IMR-90 (cell line): ENCODE results near the gene N4BP2L1. TPM values are rescaled to one million over a fixed set of nuclear protein-coding genes. Genes with fewer than 3 reads are reported as not detected.

Experiments
- ATAC-seq: fragments of 200-7000 bp; cut with Tn5 transposase; 2 replicates; pipeline ENCODE4 v1.9.1; 2020; ENCODE audit warnings: low read depth, mild to moderate bottlenecking, moderate library complexity
- BruUV-seq: library from RNA; stranded (reverse); fragments of 400-500 nt; replicated peaks from 2 replicates; lab custom pipeline; 2021; lab: Mats Ljungman, UMichigan
- CTCF ChIA-PET: fragments of 300-600 bp; formaldehyde crosslinking; extraction: SDS; loops from one replicate; lab custom pipeline; 2021; ENCODE audit warnings: antibody characterized with exemption; lab: Yijun Ruan, JAX
- POLR2A ChIA-PET: fragments of 300-600 bp; sonication (Branson Sonifier 250); formaldehyde crosslinking; loops from one replicate; lab custom pipeline; 2022; ENCODE audit warnings: antibody characterized with exemption; ENCODE audit not compliant: unreplicated experiment; lab: Charles Lee
- DNase-seq: peaks from one replicate; pipeline ENCODE4 v3.0.0; 2013
- H2AFZ ChIP-seq: replicated peaks from 2 replicates; pipeline ENCODE3; 2013; ENCODE audit warnings: low read length, mild to moderate bottlenecking; ENCODE audit not compliant: poor library complexity
- H2AK5ac ChIP-seq: 2 replicates; pipeline ENCODE4 v1.6.1; 2013; ENCODE audit warnings: low read depth, low read length, inconsistent platforms
- H2AK9ac ChIP-seq: replicated peaks from 2 replicates; pipeline ENCODE3; 2013; ENCODE audit warnings: mild to moderate bottlenecking, low read depth, low read length, moderate library complexity; ENCODE audit not compliant: poor library complexity
- H2BK120ac ChIP-seq: 2 replicates; pipeline ENCODE4 v1.6.1; 2013; ENCODE audit warnings: low read depth, low read length, inconsistent platforms
- H2BK15ac ChIP-seq: 3 replicates; pipeline ENCODE4 v1.6.1; 2013; ENCODE audit warnings: low read depth, low read length, inconsistent platforms
- H2BK20ac ChIP-seq: 2 replicates; pipeline ENCODE4 v1.6.1; 2013; ENCODE audit warnings: low read depth, mild to moderate bottlenecking, inconsistent platforms, low read length, moderate library complexity
- H2BK5ac ChIP-seq: 2 replicates; pipeline ENCODE4 v1.6.1; 2013; ENCODE audit warnings: mild to moderate bottlenecking, low read depth, low read length, inconsistent platforms; ENCODE audit not compliant: poor library complexity, severe bottlenecking
- H3K14ac ChIP-seq: replicated peaks from 2 replicates; pipeline ENCODE4 v1.6.1; 2013; ENCODE audit warnings: low read depth, low read length, inconsistent platforms
- H3K18ac ChIP-seq: 2 replicates; pipeline ENCODE4 v1.6.1; 2013; ENCODE audit warnings: low read depth, low read length, control low read depth
- H3K23ac ChIP-seq: 2 replicates; pipeline ENCODE4 v1.6.1; 2013; ENCODE audit warnings: low read depth, low read length, inconsistent platforms
- H3K27ac ChIP-seq: 2 replicates; pipeline ENCODE4 v1.5.1; 2013; ENCODE audit warnings: mild to moderate bottlenecking, control low read depth, low read length; ENCODE audit not compliant: insufficient read depth
- H3K27me3 ChIP-seq: 2 replicates; pipeline ENCODE4 v1.6.1; 2013; ENCODE audit warnings: low read length; ENCODE audit not compliant: control insufficient read depth, insufficient read depth
- H3K36me3 ChIP-seq: 2 replicates; pipeline ENCODE4 v1.6.1; 2013; ENCODE audit warnings: low read length, mixed read lengths; ENCODE audit not compliant: control insufficient read depth, insufficient read depth
- H3K4ac ChIP-seq: 2 replicates; pipeline ENCODE4 v1.6.1; 2013; ENCODE audit warnings: low read depth, low read length, inconsistent platforms
- H3K4me1 ChIP-seq: 2 replicates; pipeline ENCODE4 v1.6.1; 2013; ENCODE audit warnings: low read length, mixed read lengths; ENCODE audit not compliant: control insufficient read depth, insufficient read depth
- H3K4me2 ChIP-seq: 2 replicates; pipeline ENCODE4 v1.6.1; 2013; ENCODE audit warnings: low read depth, mild to moderate bottlenecking, control low read depth, low read length, moderate library complexity
- H3K4me3 ChIP-seq: 2 replicates; pipeline ENCODE4 v1.5.1; 2013; ENCODE audit warnings: low read depth, mild to moderate bottlenecking, control low read depth, low read length, moderate library complexity; ENCODE audit not compliant: insufficient read depth
- H3K56ac ChIP-seq: 2 replicates; pipeline ENCODE4 v1.6.1; 2013; ENCODE audit warnings: low read length, inconsistent platforms; ENCODE audit not compliant: insufficient read depth; ENCODE audit errors: extremely low read depth
- H3K79me1 ChIP-seq, 2 experiments: 2 replicates each; pipeline ENCODE4 v1.6.1; 2013; ENCODE audit warnings: low read length in 2 of 2, inconsistent platforms in 1 of 2, low read depth in 1 of 2
- H3K9ac ChIP-seq: 2 replicates; pipeline ENCODE4 v1.6.1; 2013; ENCODE audit warnings: low read depth, low read length, control low read depth
- H3K9me1 ChIP-seq: 2 replicates; pipeline ENCODE4 v1.6.1; 2013; ENCODE audit warnings: low read length, inconsistent platforms; ENCODE audit not compliant: insufficient read depth
- H3K9me3 ChIP-seq: 2 replicates; pipeline ENCODE4 v1.6.1; 2013; ENCODE audit warnings: low read length; ENCODE audit not compliant: control insufficient read depth, insufficient read depth
- H4K20me1 ChIP-seq: 2 replicates; pipeline ENCODE4 v1.6.1; 2013; ENCODE audit warnings: low read length, inconsistent platforms; ENCODE audit not compliant: insufficient read depth
- H4K5ac ChIP-seq: 2 replicates; pipeline ENCODE4 v1.6.1; 2013; ENCODE audit warnings: mild to moderate bottlenecking, low read depth, low read length, control low read depth
- H4K8ac ChIP-seq, 2 experiments: 2 replicates each; pipeline ENCODE4 v1.6.1; 2013; ENCODE audit warnings: low read depth in 2 of 2, low read length in 2 of 2, control low read depth in 1 of 2, inconsistent platforms in 1 of 2
- H4K91ac ChIP-seq: 2 replicates; pipeline ENCODE4 v1.6.1; 2013; ENCODE audit warnings: low read depth, low read length, inconsistent platforms; ENCODE audit not compliant: insufficient read depth
- CHD1 ChIP-seq: IDR thresholded peaks from 2 replicates; pipeline ENCODE4 v1.6.1; 2012; ENCODE audit warnings: low read depth, low read length, improper control_type of control experiment
- CTCF ChIP-seq: conservative IDR thresholded peaks from 2 replicates; pipeline ENCODE4 v1.5.1; 2012; ENCODE audit warnings: mild to moderate bottlenecking, low read depth, low read length, improper control_type of control experiment
- FOS ChIP-seq: fragments of 150-350 bp; IDR thresholded peaks from 2 replicates; pipeline ENCODE4 v1.6.1; 2016; ENCODE audit warnings: low read depth, low read length
- MAZ ChIP-seq: IDR thresholded peaks from 2 replicates; pipeline ENCODE4 v1.6.1; 2012; ENCODE audit warnings: low read depth, mild to moderate bottlenecking, low read length, improper control_type of control experiment, moderate library complexity, borderline replicate concordance
- MXI1 ChIP-seq: IDR thresholded peaks from 2 replicates; pipeline ENCODE4 v1.6.1; 2012; ENCODE audit warnings: low read depth, mild to moderate bottlenecking, low read length, moderate library complexity, borderline replicate concordance
- RAD21 ChIP-seq: IDR thresholded peaks from 2 replicates; pipeline ENCODE4 v1.6.1; 2012; ENCODE audit warnings: low read length, improper control_type of control experiment
- RCOR1 ChIP-seq: IDR thresholded peaks from 2 replicates; pipeline ENCODE4 v1.6.1; 2012; ENCODE audit warnings: mild to moderate bottlenecking, low read length, improper control_type of control experiment; ENCODE audit not compliant: insufficient replicate concordance
- SMC3 ChIP-seq: fragments of 150-350 bp; IDR thresholded peaks from 2 replicates; pipeline ENCODE4 v1.6.1; 2016; ENCODE audit warnings: low read depth, mild to moderate bottlenecking, antibody characterized with exemption, low read length, moderate library complexity
- USF2 ChIP-seq: fragments of 150-350 bp; IDR thresholded peaks from 2 replicates; pipeline ENCODE4 v1.6.1; 2017; ENCODE audit warnings: mild to moderate bottlenecking, antibody characterized with exemption, low read length, low read depth
- WGBS, 2 experiments: methylation state at CpG; one replicate each; pipeline versions ENCODE4 v1.1.5 to v1.1.7; 2013; ENCODE audit warnings: missing lambda C conversion rate in 2 of 2; ENCODE audit not compliant: insufficient read length in 1 of 2; ENCODE audit errors: extremely low coverage in 2 of 2; 5-methylcytosine and 5-hydroxymethylcytosine counted together
- dilution Hi-C: fragments of 300-500 bp; cut with HindIII; formaldehyde crosslinking; loops from one replicate; pipeline ENCODE4 v1.14.3; 2018; ENCODE audit warnings: low sequenced_read_pairs; ENCODE audit not compliant: unreplicated experiment
- in situ Hi-C: fragments of 300-500 bp; cut with MboI; formaldehyde crosslinking; loops from 3 replicates; pipeline ENCODE4 v1.14.3; 2019; ENCODE audit warnings: low sequenced_read_pairs, inconsistent platforms, mixed read lengths
- intact Hi-C: fragments of 100-400 bp; cut with micrococcal nuclease; formaldehyde crosslinking; loops from 2 replicates; pipeline ENCODE4 v1.10.0; 2022
- polyA plus RNA-seq, 3 experiments: library from polyadenylated mRNA; depleted of rRNA; stranded (reverse); fragments of >200 nt; gene quantifications; 2 replicates each; pipeline ENCODE4 v1.2.3, GENCODE V29; 2012; ENCODE audit warnings: low replicate concordance in 1 of 3
- total RNA-seq: library from RNA; depleted of rRNA; stranded (reverse); fragments of >200 nt; gene quantifications from 2 replicates; pipeline ENCODE4 v1.2.3, GENCODE V29; 2012

The N4BP2L1 gene
- total and polyA plus RNA-seq, 2 of the 4 experiments (the other 2 are of a cell fraction): 0.18 to 0.46 TPM

GRCh38 chr13:32431361-32431760, 3.4 kb upstream of the N4BP2L1 start:
- H3K23ac ChIP-seq: no peak overlapping the region
- CTCF ChIA-PET: no interaction called here

More at GRCh38 chr13:32431361-32431760, 3.4 kb upstream of the N4BP2L1 start:
- Histone ChIP-seq H3K9me1 (peaks cover 3% of the 10 kb centered on the region; the same call in 1 of the 2 replicates), H2BK120ac (no peak overlapping the region), H4K20me1 (no peaks in the 10 kb centered on the region), H2AK5ac (no peak overlapping the region), H3K4ac (no peak overlapping the region), H4K8ac (no peak overlapping the region), H3K27ac (no peak overlapping the region), H3K9ac (no peak overlapping the region), H3K4me3 (no peak overlapping the region), H3K27me3 (no peaks in the 10 kb centered on the region), H3K36me3 (peaks cover 5% of the 10 kb centered on the region; the same call in 1 of the 2 replicates), H3K18ac (no peak overlapping the region), H4K5ac (no peak overlapping the region), H3K79me1 (no peaks in the 10 kb centered on the region), H3K9me3 (no peaks in the 10 kb centered on the region), H2BK15ac (no peak overlapping the region), H2AFZ (no peak overlapping the region), H2AK9ac (no peak overlapping the region), H3K4me2 (no peak overlapping the region), H3K14ac (no peak overlapping the region), H3K56ac (no peak overlapping the region), H2BK20ac (no peak overlapping the region), H2BK5ac (no peak overlapping the region), H4K91ac (no peak overlapping the region), H3K4me1 (peaks cover 7% of the 10 kb centered on the region; the same call in 1 of the 2 replicates)
- no TSS peak for BruUV-seq
- WGBS, 2 experiments: no CpG with 5 or more reads among the region's 5 CpGs
- dilution Hi-C loops (no loop called here), intact Hi-C loops (no loop called here), in situ Hi-C loops (no loop called here)
- DNase-seq: no peak
- POLR2A ChIA-PET: no interaction called here
- TF ChIP-seq FOS (no peak), SMC3 (no peak), USF2 (no peak), RAD21 (no peak), CHD1 (no peak), MXI1 (no peak), CTCF (no peak), MAZ (no peak), RCOR1 (no peak)
- no peak for ATAC-seq
